ENCODE results near the gene RRAD. TPM values are rescaled to one million over a fixed set of nuclear protein-coding genes. Genes with fewer than 3 reads are reported as not detected.

The RRAD gene
- total and polyA plus RNA-seq, 2 experiments from 2014 or later, result 0.22 to 0.70 TPM

- in situ Hi-C loops (cut with MboI), result no loop called here
- no peak for TF ChIP-seq EZH2phosphoT487 (IDR thresholded peaks at IDR 0.05; ENCODE audit: insufficient read depth, low read depth)
- no peak for TF ChIP-seq EZH2 (IDR thresholded peaks at IDR 0.05; ENCODE audit: insufficient read depth, poor library complexity, severe bottlenecking)
- WGBS, 2 experiments (ENCODE audit: low coverage in 1 of 2, low lambda C conversion rate in 2 of 2, missing lambda C conversion rate in 2 of 2), result 81 to 88% methylated on average over 6 of the region's 6 CpGs
Measured at GRCh38 chr16:66949472-66949871, 24.1 kb upstream of the RRAD start.

GRCh38 chr16:66948837-66949225 is 23.5 kb upstream of the RRAD start:
- Histone ChIP-seq H3K9me3 (ENCODE audit: low read depth) (no peaks in the 10 kb centered on the region), H3K4me2 (ENCODE audit: unreplicated experiment) (peak overlapping the region; percentile 99), H3K4me1 (ENCODE audit: insufficient read depth) (peaks cover 4% of the 10 kb centered on the region; the same call in 1 of the 2 replicates), H2AFZ (peak overlapping the region; percentile 82), H3K79me2 (ENCODE audit: insufficient read depth) (no peaks in the 10 kb centered on the region), H3F3A (ENCODE audit: insufficient read depth) (0 out of 2 replicates have a peak, but pooled peaks cover 4% of the 10 kb centered on the region), H4K20me1 (ENCODE audit: insufficient read depth) (no peaks in the 10 kb centered on the region), H3K9me2 (ENCODE audit: insufficient read depth) (no peaks in the 10 kb centered on the region), H3K9ac (no peak overlapping the region), H3K27me3 (replicated peaks; ENCODE audit: insufficient read depth) (no peaks in the 10 kb centered on the region; the same call in none of the 2 replicates), H3K4me3 (peak overlapping the region; percentile 71), H3K36me3 (ENCODE audit: low read depth) (no peaks in the 10 kb centered on the region; the same call in 1 of the 2 replicates), H3K27ac (no peak overlapping the region)
- no peak for TF ChIP-seq EZH2 (IDR thresholded peaks at IDR 0.05; ENCODE audit: insufficient read depth, poor library complexity, severe bottlenecking)
- TF ChIP-seq EZH2phosphoT487 (IDR thresholded peaks at IDR 0.05; ENCODE audit: insufficient read depth, low read depth), result no peak
- no peak for DNase-seq
- WGBS, 2 experiments (ENCODE audit: low coverage in 1 of 2, low lambda C conversion rate in 2 of 2, missing lambda C conversion rate in 2 of 2), result 7 to 8% methylated on average over 21 of the region's 21 CpGs
- in situ Hi-C loops (cut with MboI), result no loop called here

More at GRCh38 chr16:66949472-66949871, 24.1 kb upstream of the RRAD start:
- Histone ChIP-seq H3K9ac (no peak overlapping the region), H3K36me3 (ENCODE audit: low read depth) (no peaks in the 10 kb centered on the region), H3K9me3 (ENCODE audit: low read depth) (no peaks in the 10 kb centered on the region), H4K20me1 (ENCODE audit: insufficient read depth) (no peaks in the 10 kb centered on the region), H3K9me2 (ENCODE audit: insufficient read depth) (no peaks in the 10 kb centered on the region), H3F3A (ENCODE audit: insufficient read depth) (0 out of 2 replicates have a peak, but pooled peaks cover 4% of the 10 kb centered on the region), H3K27me3 (replicated peaks; ENCODE audit: insufficient read depth) (no peaks in the 10 kb centered on the region; the same call in none of the 2 replicates), H3K79me2 (ENCODE audit: insufficient read depth) (no peaks in the 10 kb centered on the region), H3K27ac (no peak overlapping the region), H3K4me1 (ENCODE audit: insufficient read depth) (peaks cover 4% of the 10 kb centered on the region; the same call in 1 of the 2 replicates), H3K4me2 (ENCODE audit: unreplicated experiment) (no peak overlapping the region), H2AFZ (no peak overlapping the region), H3K4me3 (no peak overlapping the region)
- DNase-seq, result no peak

GRCh38 chr16:66948134-66948836 is 22.9 kb upstream of the RRAD start:
- H3K9me3 ChIP-seq (ENCODE audit: low read depth), result no peaks in the 10 kb centered on the region
- peak overlapping the region; percentile 99 for H3K4me2 ChIP-seq (ENCODE audit: unreplicated experiment)
- DNase-seq, result peak; percentile 51
- H3K27ac ChIP-seq, result no peak overlapping the region
- H3F3A ChIP-seq (ENCODE audit: insufficient read depth), result 0 out of 2 replicates have a peak, but pooled peaks cover 4% of the 10 kb centered on the region
- no peaks in the 10 kb centered on the region for H4K20me1 ChIP-seq (ENCODE audit: insufficient read depth)
- in situ Hi-C loops (cut with MboI), result no loop called here
- WGBS, 2 experiments (ENCODE audit: low coverage in 1 of 2, low lambda C conversion rate in 2 of 2, missing lambda C conversion rate in 2 of 2), result 3% methylated on average over 41 to 44 of the region's 44 CpGs
- no peaks in the 10 kb centered on the region for H3K9me2 ChIP-seq (ENCODE audit: insufficient read depth)
- H3K79me2 ChIP-seq (ENCODE audit: insufficient read depth), result no peaks in the 10 kb centered on the region
- peaks cover 4% of the 10 kb centered on the region; the same call in 1 of the 2 replicates for H3K4me1 ChIP-seq (ENCODE audit: insufficient read depth)
- H3K36me3 ChIP-seq (ENCODE audit: low read depth), result no peaks in the 10 kb centered on the region; the same call in 1 of the 2 replicates
- H3K4me3 ChIP-seq, result peak overlapping the region; percentile 71
- no peak for TF ChIP-seq EZH2phosphoT487 (IDR thresholded peaks at IDR 0.05; ENCODE audit: insufficient read depth, low read depth)
- no peak for TF ChIP-seq EZH2 (IDR thresholded peaks at IDR 0.05; ENCODE audit: insufficient read depth, poor library complexity, severe bottlenecking)
- peak overlapping the region; percentile 82 for H2AFZ ChIP-seq
- peak overlapping the region; percentile 39; the same call in 1 of the 2 replicates for H3K9ac ChIP-seq
- H3K27me3 ChIP-seq (replicated peaks; ENCODE audit: insufficient read depth), result no peaks in the 10 kb centered on the region; the same call in none of the 2 replicates

- Histone ChIP-seq H3K9me3 (ENCODE audit: low read depth) (no peaks in the 10 kb centered on the region), H3K4me1 (ENCODE audit: insufficient read depth) (peaks cover 4% of the 10 kb centered on the region; the same call in 1 of the 2 replicates), H4K20me1 (ENCODE audit: insufficient read depth) (no peaks in the 10 kb centered on the region), H3K36me3 (ENCODE audit: low read depth) (no peaks in the 10 kb centered on the region; the same call in 1 of the 2 replicates), H3F3A (ENCODE audit: insufficient read depth) (0 out of 2 replicates have a peak, but pooled peaks cover 4% of the 10 kb centered on the region), H3K79me2 (ENCODE audit: insufficient read depth) (no peaks in the 10 kb centered on the region), H3K27ac (no peak overlapping the region), H2AFZ (peak overlapping the region; percentile 82), H3K27me3 (replicated peaks; ENCODE audit: insufficient read depth) (no peaks in the 10 kb centered on the region; the same call in none of the 2 replicates), H3K4me3 (peak overlapping the region; percentile 71), H3K9ac (peak overlapping the region; percentile 39; the same call in 1 of the 2 replicates), H3K9me2 (ENCODE audit: insufficient read depth) (no peaks in the 10 kb centered on the region), H3K4me2 (ENCODE audit: unreplicated experiment) (peak overlapping the region; percentile 99)
- in situ Hi-C loops (cut with MboI), result no loop called here
- whole genome bisulfite sequencing, 2 experiments (ENCODE audit: low coverage in 1 of 2, low lambda C conversion rate in 2 of 2, missing lambda C conversion rate in 2 of 2), result 0 to 2% methylated on average over 23 of the region's 23 CpGs
- TF ChIP-seq EZH2phosphoT487 (IDR thresholded peaks at IDR 0.05; ENCODE audit: insufficient read depth, low read depth) (no peak), EZH2 (IDR thresholded peaks at IDR 0.05; ENCODE audit: insufficient read depth, poor library complexity, severe bottlenecking) (no peak)
- DNase-seq, result peak; percentile 86
Measured at GRCh38 chr16:66947302-66948065, 22.1 kb upstream of the RRAD start.
